ENCODE data around the gene FARP2.

DNA sequence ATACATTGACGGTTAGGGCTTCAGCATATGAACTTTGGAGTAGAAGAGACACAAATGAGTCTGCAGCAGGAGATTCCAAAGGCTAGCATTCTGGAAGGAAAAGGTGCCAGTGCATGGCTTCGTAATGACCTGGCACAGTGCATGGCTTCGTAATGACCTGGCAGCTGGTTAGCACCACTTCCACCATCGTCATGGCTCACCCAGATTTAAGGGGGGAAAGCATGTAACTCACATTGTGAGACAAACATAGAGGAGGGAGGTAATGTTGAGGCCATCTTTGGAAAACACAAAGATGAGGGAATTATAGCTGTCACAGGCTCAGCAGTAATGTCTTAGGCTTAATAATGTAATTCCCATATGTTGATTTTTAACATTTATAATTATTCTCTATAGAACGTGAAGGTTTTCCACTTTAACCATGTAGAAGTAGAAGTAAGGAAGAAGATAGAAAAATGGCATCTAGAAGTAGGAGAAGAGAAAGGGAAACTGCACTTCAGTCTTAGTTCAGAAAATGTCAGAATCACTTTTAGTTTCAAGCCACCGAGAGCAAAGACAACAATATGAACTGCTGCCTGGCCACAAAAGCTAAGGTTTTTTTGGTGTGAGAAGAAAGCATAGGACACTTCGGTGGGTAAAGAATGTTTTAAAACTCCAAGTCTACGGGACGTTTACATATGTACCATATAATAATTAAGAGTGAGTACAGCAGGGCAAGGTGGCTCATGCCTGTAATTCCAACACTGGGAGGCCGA, 159.1 kb downstream of the FARP2 start:
- TF ChIP-seq, protein P1, sequence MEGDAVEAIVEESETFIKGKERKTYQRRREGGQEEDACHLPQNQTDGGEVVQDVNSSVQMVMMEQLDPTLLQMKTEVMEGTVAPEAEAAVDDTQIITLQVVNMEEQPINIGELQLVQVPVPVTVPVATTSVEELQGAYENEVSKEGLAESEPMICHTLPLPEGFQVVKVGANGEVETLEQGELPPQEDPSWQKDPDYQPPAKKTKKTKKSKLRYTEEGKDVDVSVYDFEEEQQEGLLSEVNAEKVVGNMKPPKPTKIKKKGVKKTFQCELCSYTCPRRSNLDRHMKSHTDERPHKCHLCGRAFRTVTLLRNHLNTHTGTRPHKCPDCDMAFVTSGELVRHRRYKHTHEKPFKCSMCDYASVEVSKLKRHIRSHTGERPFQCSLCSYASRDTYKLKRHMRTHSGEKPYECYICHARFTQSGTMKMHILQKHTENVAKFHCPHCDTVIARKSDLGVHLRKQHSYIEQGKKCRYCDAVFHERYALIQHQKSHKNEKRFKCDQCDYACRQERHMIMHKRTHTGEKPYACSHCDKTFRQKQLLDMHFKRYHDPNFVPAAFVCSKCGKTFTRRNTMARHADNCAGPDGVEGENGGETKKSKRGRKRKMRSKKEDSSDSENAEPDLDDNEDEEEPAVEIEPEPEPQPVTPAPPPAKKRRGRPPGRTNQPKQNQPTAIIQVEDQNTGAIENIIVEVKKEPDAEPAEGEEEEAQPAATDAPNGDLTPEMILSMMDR (conservative IDR thresholded peaks at IDR 0.05; ENCODE audit: low read length): no peak
- TF ChIP-seq EZH2phosphoT487 (IDR thresholded peaks at IDR 0.05; ENCODE audit: borderline replicate concordance): no peak

All from Loucy (cell line).